ENCODE results near the gene LRP10.
"Not testable (repeated sequence)": the region's sequence is repeated elsewhere in the genome, so short reads cannot be mapped to it uniquely, and the experiment has no call there.

The LRP10 gene

DNA sequence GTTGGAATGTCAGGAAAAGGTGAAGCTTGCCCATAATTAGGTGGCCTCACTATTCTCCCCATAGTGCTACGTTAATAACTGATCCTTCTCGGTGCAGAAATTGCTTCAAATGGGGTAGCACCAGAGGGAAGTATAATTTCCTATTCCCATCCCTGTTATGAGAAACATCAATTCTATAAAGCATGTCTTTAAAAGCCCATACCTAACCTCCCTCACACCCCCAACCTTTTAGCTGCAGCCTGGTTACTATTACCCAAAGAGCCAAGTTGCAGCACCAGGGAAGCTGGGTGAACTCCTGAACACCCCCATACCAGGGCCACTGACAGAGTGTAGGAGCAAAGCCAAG, 32.2 kb downstream of the LRP10 start:
- no peak for DNase-seq (ENCODE audit: low read depth)
- TF ChIP-seq, protein P1, sequence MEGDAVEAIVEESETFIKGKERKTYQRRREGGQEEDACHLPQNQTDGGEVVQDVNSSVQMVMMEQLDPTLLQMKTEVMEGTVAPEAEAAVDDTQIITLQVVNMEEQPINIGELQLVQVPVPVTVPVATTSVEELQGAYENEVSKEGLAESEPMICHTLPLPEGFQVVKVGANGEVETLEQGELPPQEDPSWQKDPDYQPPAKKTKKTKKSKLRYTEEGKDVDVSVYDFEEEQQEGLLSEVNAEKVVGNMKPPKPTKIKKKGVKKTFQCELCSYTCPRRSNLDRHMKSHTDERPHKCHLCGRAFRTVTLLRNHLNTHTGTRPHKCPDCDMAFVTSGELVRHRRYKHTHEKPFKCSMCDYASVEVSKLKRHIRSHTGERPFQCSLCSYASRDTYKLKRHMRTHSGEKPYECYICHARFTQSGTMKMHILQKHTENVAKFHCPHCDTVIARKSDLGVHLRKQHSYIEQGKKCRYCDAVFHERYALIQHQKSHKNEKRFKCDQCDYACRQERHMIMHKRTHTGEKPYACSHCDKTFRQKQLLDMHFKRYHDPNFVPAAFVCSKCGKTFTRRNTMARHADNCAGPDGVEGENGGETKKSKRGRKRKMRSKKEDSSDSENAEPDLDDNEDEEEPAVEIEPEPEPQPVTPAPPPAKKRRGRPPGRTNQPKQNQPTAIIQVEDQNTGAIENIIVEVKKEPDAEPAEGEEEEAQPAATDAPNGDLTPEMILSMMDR (IDR thresholded peaks at IDR 0.05; ENCODE audit: insufficient read depth, low read depth, low read length, missing control alignments) = no peak
- no peak overlapping the region for H3K4me3 ChIP-seq (ENCODE audit: low read length)

DNA sequence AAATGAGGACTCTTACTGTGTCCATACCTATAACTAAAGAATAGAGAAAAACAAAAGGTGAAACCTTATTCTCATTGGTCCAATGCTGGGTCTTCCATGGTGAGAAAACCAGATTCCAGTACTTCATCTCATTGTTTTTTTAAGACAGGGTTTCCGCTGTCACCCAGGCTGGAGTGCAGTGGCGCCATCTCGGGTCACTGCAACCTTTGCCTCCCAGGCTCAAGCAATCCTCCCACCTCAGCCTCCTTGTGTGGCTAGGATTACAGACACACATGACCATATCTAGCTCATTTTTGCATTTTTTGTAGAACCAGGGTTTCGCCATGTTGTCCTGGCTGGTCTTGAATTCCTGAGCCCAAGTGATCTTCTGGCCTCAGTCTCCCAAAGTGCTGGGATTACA, 34.1 kb downstream of the LRP10 start:
- DNase-seq (ENCODE audit: low read depth) = no peak
- TF ChIP-seq, protein P1 (IDR thresholded peaks at IDR 0.05; ENCODE audit: insufficient read depth, low read depth, low read length, missing control alignments) = no peak
- H3K4me3 ChIP-seq (ENCODE audit: low read length) = no peak overlapping the region

DNA sequence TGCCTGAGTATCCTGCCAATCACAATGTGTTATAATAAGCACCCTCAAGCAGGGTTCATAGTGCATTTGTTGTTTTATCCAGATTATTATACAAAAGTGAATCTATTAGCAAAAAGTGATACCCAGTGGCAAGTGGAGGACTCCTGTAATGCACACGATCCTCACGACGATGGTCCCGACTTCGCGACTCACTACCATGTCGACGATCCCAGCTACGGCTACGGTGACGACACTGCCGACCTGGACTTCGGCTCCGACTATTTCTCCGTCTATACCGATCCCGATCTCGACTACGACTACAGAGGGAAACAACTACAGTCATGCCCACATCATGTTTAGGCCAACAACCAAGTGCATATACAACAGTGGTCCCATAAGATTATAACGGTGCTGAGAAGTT, 34.5 kb downstream of the LRP10 start:
- TF ChIP-seq, protein P1 (IDR thresholded peaks at IDR 0.05; ENCODE audit: insufficient read depth, low read depth, low read length, missing control alignments) = no peak
- H3K4me3 ChIP-seq (ENCODE audit: low read length) = no peak overlapping the region
- DNase-seq (ENCODE audit: low read depth) = no peak

DNA sequence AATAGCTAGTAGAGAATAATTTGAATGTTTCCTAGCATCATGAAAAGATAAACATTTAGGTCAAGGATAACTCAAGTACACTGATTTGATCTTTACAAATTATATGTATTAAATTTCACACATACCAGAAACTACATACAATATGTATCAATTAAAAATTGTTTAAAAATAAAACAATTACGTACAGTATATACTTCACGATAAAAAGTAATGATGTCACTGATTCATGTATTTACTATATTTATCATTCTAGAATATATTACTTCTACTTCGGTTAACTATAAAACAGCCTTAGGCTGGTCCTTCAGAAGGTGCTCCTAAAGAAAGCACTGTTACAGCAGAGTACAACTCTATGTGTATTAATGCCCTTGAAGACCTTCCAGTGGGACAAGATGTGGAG, 35.9 kb downstream of the LRP10 start:
- DNase-seq (ENCODE audit: low read depth) = no peak
- no peak overlapping the region for H3K4me3 ChIP-seq (ENCODE audit: low read length)
- TF ChIP-seq, protein P1 (IDR thresholded peaks at IDR 0.05; ENCODE audit: insufficient read depth, low read depth, low read length, missing control alignments) = no peak

DNA sequence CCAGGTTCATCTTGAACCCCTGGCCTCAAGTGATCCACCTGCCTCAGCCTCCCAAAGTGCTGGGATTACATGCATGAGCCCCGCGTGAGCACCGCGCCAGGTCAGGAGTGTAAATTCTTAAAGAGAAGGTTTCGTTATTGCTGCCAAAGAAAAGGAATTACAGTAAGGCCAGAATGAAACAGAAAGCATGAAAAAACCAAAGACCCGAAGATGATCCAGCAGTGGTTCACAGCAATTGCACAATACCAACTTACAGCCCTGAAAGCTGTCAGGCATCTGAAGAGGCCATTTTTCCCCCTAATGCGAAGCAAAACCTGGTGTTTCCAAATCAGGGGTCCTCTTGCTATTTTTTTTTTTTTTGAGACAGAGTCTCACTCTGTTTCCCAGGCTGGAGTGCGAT, 37.1 kb downstream of the LRP10 start:
- H3K4me3 ChIP-seq (ENCODE audit: low read length) = no peak overlapping the region
- TF ChIP-seq, protein P1 (IDR thresholded peaks at IDR 0.05; ENCODE audit: insufficient read depth, low read depth, low read length, missing control alignments) = no peak
- DNase-seq (ENCODE audit: low read depth) = no peak

DNA sequence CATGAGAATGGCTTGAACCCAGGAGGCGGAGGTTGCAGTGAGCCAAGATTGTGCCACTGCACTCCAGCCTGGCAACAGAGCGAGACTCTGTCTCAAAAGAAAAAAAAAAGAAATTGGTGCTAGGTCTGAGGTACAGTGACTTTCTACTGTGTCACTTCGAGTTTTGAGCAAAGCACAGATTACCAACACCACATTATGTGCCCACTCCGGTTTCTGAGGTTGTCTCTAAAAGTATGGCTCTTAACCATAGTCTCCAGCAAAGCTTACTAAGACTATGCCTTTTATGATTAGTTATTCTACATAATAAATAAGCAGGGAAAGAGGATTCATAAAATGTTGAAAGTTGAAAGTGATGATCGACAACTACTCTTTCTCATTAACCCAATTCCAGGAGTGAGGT, 39.4 kb downstream of the LRP10 start:
- TF ChIP-seq, protein P1 (IDR thresholded peaks at IDR 0.05; ENCODE audit: insufficient read depth, low read depth, low read length, missing control alignments) = no peak
- H3K4me3 ChIP-seq (ENCODE audit: low read length) = no peak overlapping the region
- no peak for DNase-seq (ENCODE audit: low read depth)

DNA sequence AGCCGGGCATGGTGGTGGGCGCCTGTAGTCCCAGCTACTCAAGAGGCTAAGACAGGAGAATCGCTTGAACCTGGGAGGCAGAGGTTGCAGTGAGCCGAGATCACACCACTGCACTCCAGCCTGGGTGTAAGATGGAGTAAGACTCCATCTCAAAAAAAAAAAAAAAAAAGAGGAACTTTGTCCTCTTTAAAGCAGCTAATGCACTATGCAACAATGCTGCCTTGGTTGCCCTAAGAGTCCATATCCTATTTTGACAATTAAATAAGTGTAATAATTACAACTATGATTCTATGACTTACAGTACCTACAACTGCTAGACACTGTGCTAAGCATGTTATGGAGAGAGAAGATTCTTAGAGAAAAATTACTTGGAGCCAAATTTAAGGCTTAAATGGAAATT, 43.3 kb downstream of the LRP10 start:
- not testable (repeated sequence) for DNase-seq (ENCODE audit: low read depth)

More for the DNA sequence above, 43.3 kb downstream of the LRP10 start:
- H3K4me3 ChIP-seq (ENCODE audit: low read length) = not testable (repeated sequence)

Measured in epithelial cell of esophagus (primary cell).